Measurements from ENCODE around the gene ACTN2.

The ACTN2 gene

GRCh38 chr1:236785477-236785876 is 99.2 kb downstream of the ACTN2 start:
- no peak overlapping the region for H2BK5ac ChIP-seq (ENCODE audit: low read depth, low read length, poor library complexity, severe bottlenecking)
- H3K23ac ChIP-seq (ENCODE audit: low read length in 2 of 2): no peak overlapping the region
- H3K79me1 ChIP-seq (replicated peaks; ENCODE audit: low read length, poor library complexity, severe bottlenecking): no peaks in the 10 kb centered on the region
- H3K4me3 ChIP-seq (ENCODE audit: insufficient read depth in 1 of 2, low read depth in 1 of 2, low read length in 2 of 2): no peak overlapping the region
- H3K14ac ChIP-seq (ENCODE audit: low read length in 2 of 2): no peak overlapping the region
- H2AFZ ChIP-seq (ENCODE audit: low read depth, low read length): no peak overlapping the region
- WGBS: 60% methylated on average over 2 of the region's 2 CpGs
- no peak overlapping the region for H3K18ac ChIP-seq (ENCODE audit: low read depth in 1 of 2, low read length in 2 of 2)
- H4K8ac ChIP-seq (ENCODE audit: low read length): no peak overlapping the region
- H3K4ac ChIP-seq (ENCODE audit: low read depth in 1 of 2, low read length in 2 of 2): no peak overlapping the region
- H3K27ac ChIP-seq (ENCODE audit: low read length, poor library complexity, severe bottlenecking): no peak overlapping the region
- H2BK12ac ChIP-seq (ENCODE audit: low read length in 2 of 2): no peak overlapping the region
- H3K9ac ChIP-seq (ENCODE audit: low read length): no peak overlapping the region
- no peak overlapping the region for H3K4me2 ChIP-seq (ENCODE audit: low read length, poor library complexity, severe bottlenecking)
- H2AK5ac ChIP-seq (ENCODE audit: low read length, severe bottlenecking): no peak overlapping the region
- H4K91ac ChIP-seq (ENCODE audit: low read length): no peak overlapping the region
- H3K27me3 ChIP-seq (ENCODE audit: control insufficient read depth in 1 of 2, insufficient read depth in 1 of 2, low read length in 2 of 2): no peaks in the 10 kb centered on the region
- DNase-seq: no peak
- peaks cover 2% of the 10 kb centered on the region for H3K9me3 ChIP-seq (ENCODE audit: control insufficient read depth, low read length)
- no peak overlapping the region for H2BK120ac ChIP-seq (ENCODE audit: low read depth, low read length)
- H3K36me3 ChIP-seq (ENCODE audit: control insufficient read depth in 1 of 2, insufficient read depth in 2 of 2, low read depth in 1 of 2, low read length in 2 of 2): no peaks in the 10 kb centered on the region
- H3K4me1 ChIP-seq (ENCODE audit: control insufficient read depth, insufficient read depth, low read depth, low read length): no peaks in the 10 kb centered on the region
- H2BK15ac ChIP-seq (ENCODE audit: low read depth, poor library complexity, severe bottlenecking): no peak overlapping the region

- Histone ChIP-seq H2AK5ac (ENCODE audit: low read length, severe bottlenecking) (no peak overlapping the region), H3K4me2 (ENCODE audit: low read length, poor library complexity, severe bottlenecking) (no peak overlapping the region), H3K14ac (ENCODE audit: low read length in 2 of 2) (no peak overlapping the region), H2BK12ac (ENCODE audit: low read length in 2 of 2) (no peak overlapping the region), H2AFZ (ENCODE audit: low read depth, low read length) (no peak overlapping the region), H3K9me3 (ENCODE audit: control insufficient read depth, low read length) (no peaks in the 10 kb centered on the region), H3K18ac (ENCODE audit: low read depth in 1 of 2, low read length in 2 of 2) (no peak overlapping the region), H2BK5ac (ENCODE audit: low read depth, low read length, poor library complexity, severe bottlenecking) (no peak overlapping the region), H3K9ac (ENCODE audit: low read length) (no peak overlapping the region), H3K27ac (ENCODE audit: low read length, poor library complexity, severe bottlenecking) (no peak overlapping the region), H2BK120ac (ENCODE audit: low read depth, low read length) (no peak overlapping the region), H3K4me1 (ENCODE audit: control insufficient read depth, insufficient read depth, low read depth, low read length) (no peaks in the 10 kb centered on the region), H3K36me3 (ENCODE audit: control insufficient read depth in 1 of 2, insufficient read depth in 2 of 2, low read depth in 1 of 2, low read length in 2 of 2) (no peaks in the 10 kb centered on the region), H3K4ac (ENCODE audit: low read depth in 1 of 2, low read length in 2 of 2) (no peak overlapping the region), H3K27me3 (ENCODE audit: control insufficient read depth in 1 of 2, insufficient read depth in 1 of 2, low read length in 2 of 2) (no peaks in the 10 kb centered on the region), H4K8ac (ENCODE audit: low read length) (no peak overlapping the region), H4K91ac (ENCODE audit: low read length) (no peak overlapping the region), H3K79me1 (replicated peaks; ENCODE audit: low read length, poor library complexity, severe bottlenecking) (no peaks in the 10 kb centered on the region), H3K4me3 (ENCODE audit: insufficient read depth in 1 of 2, low read depth in 1 of 2, low read length in 2 of 2) (no peak overlapping the region), H2BK15ac (ENCODE audit: low read depth, poor library complexity, severe bottlenecking) (no peak overlapping the region), H3K23ac (ENCODE audit: low read length in 2 of 2) (no peak overlapping the region)
- 94% methylated on average over 13 of the region's 16 CpGs for WGBS
- DNase-seq: no peak
Observed at GRCh38 chr1:236786453-236786852, 100.2 kb downstream of the ACTN2 start.

- no peak overlapping the region for H3K23ac ChIP-seq (ENCODE audit: low read length in 2 of 2)
- no peak overlapping the region for H3K14ac ChIP-seq (ENCODE audit: low read length in 2 of 2)
- H2AK5ac ChIP-seq (ENCODE audit: low read length, severe bottlenecking): no peak overlapping the region
- H2BK120ac ChIP-seq (ENCODE audit: low read depth, low read length): no peak overlapping the region
- WGBS: 27% methylated on average over 10 of the region's 11 CpGs
- H3K18ac ChIP-seq (ENCODE audit: low read depth in 1 of 2, low read length in 2 of 2): peak overlapping the region in 1 of 2 experiments; percentile 7
- H3K27me3 ChIP-seq (ENCODE audit: control insufficient read depth in 1 of 2, insufficient read depth in 1 of 2, low read length in 2 of 2): peaks cover 0 to 4% of the 10 kb centered on the region in 2 experiments
- peak overlapping the region; percentile 45 for H4K8ac ChIP-seq (ENCODE audit: low read length)
- no peak for DNase-seq
- no peak overlapping the region for H2BK12ac ChIP-seq (ENCODE audit: low read length in 2 of 2)
- H4K91ac ChIP-seq (ENCODE audit: low read length): no peak overlapping the region
- H3K27ac ChIP-seq (ENCODE audit: low read length, poor library complexity, severe bottlenecking): peak overlapping the region; percentile 58
- no peaks in the 10 kb centered on the region for H3K4me1 ChIP-seq (ENCODE audit: control insufficient read depth, insufficient read depth, low read depth, low read length)
- H3K4me2 ChIP-seq (ENCODE audit: low read length, poor library complexity, severe bottlenecking): peak overlapping the region; percentile 24
- H2AFZ ChIP-seq (ENCODE audit: low read depth, low read length): peak overlapping the region; percentile 76
- no peak overlapping the region for H2BK15ac ChIP-seq (ENCODE audit: low read depth, poor library complexity, severe bottlenecking)
- H3K9ac ChIP-seq (ENCODE audit: low read length): peak overlapping the region; percentile 99
- H2BK5ac ChIP-seq (ENCODE audit: low read depth, low read length, poor library complexity, severe bottlenecking): no peak overlapping the region
- H3K4ac ChIP-seq (ENCODE audit: low read depth in 1 of 2, low read length in 2 of 2): no peak overlapping the region
- H3K9me3 ChIP-seq (ENCODE audit: control insufficient read depth, low read length): no peaks in the 10 kb centered on the region
- H3K79me1 ChIP-seq (replicated peaks; ENCODE audit: low read length, poor library complexity, severe bottlenecking): peaks cover 8% of the 10 kb centered on the region
- peak overlapping the region; percentile 26 to 100 for H3K4me3 ChIP-seq (ENCODE audit: insufficient read depth in 1 of 2, low read depth in 1 of 2, low read length in 2 of 2)
- H3K36me3 ChIP-seq (ENCODE audit: control insufficient read depth in 1 of 2, insufficient read depth in 2 of 2, low read depth in 1 of 2, low read length in 2 of 2): peaks cover 0 to 2% of the 10 kb centered on the region in 2 experiments
Observed at GRCh38 chr1:236794585-236795034, 108.3 kb downstream of the ACTN2 start.

- peak within 1 kb of the TSS; percentile 98 for H2AFZ ChIP-seq (ENCODE audit: low read depth, low read length)
- no peak within 1 kb of the TSS for H2BK5ac ChIP-seq (ENCODE audit: low read depth, low read length, poor library complexity, severe bottlenecking)
- H3K4me1 ChIP-seq (ENCODE audit: control insufficient read depth, insufficient read depth, low read depth, low read length): no peaks in the 10 kb centered on the region
- H3K9ac ChIP-seq (ENCODE audit: low read length): peak within 1 kb of the TSS; percentile 99
- H3K14ac ChIP-seq (ENCODE audit: low read length in 2 of 2): peak within 1 kb of the TSS in 1 of 2 experiments; percentile 80
- no peaks in the 10 kb centered on the region for H3K9me3 ChIP-seq (ENCODE audit: control insufficient read depth, low read length)
- peak within 1 kb of the TSS; percentile 58 for H3K27ac ChIP-seq (ENCODE audit: low read length, poor library complexity, severe bottlenecking)
- H2BK12ac ChIP-seq (ENCODE audit: low read length in 2 of 2): peak within 1 kb of the TSS; percentile 12 to 73
- peak within 1 kb of the TSS; percentile 21 for H2BK120ac ChIP-seq (ENCODE audit: low read depth, low read length)
- H3K18ac ChIP-seq (ENCODE audit: low read depth in 1 of 2, low read length in 2 of 2): peak within 1 kb of the TSS; percentile 73 to 99
- under 1% methylated on average over 61 of the region's 67 CpGs for WGBS
- H3K4me2 ChIP-seq (ENCODE audit: low read length, poor library complexity, severe bottlenecking): peak within 1 kb of the TSS; percentile 60
- DNase-seq: peak; percentile 98
- peak within 1 kb of the TSS; percentile 87 for H4K91ac ChIP-seq (ENCODE audit: low read length)
- H3K23ac ChIP-seq (ENCODE audit: low read length in 2 of 2): peak within 1 kb of the TSS in 1 of 2 experiments; percentile 9
- H2BK15ac ChIP-seq (ENCODE audit: low read depth, poor library complexity, severe bottlenecking): peak within 1 kb of the TSS; percentile 96
- H3K36me3 ChIP-seq (ENCODE audit: control insufficient read depth in 1 of 2, insufficient read depth in 2 of 2, low read depth in 1 of 2, low read length in 2 of 2): peaks cover under 1 to 2% of the 10 kb centered on the region in 2 experiments
- peak within 1 kb of the TSS; percentile 62 to 79 for H3K4ac ChIP-seq (ENCODE audit: low read depth in 1 of 2, low read length in 2 of 2)
- no peak within 1 kb of the TSS for H2AK5ac ChIP-seq (ENCODE audit: low read length, severe bottlenecking)
- peak within 1 kb of the TSS; percentile 94 for H4K8ac ChIP-seq (ENCODE audit: low read length)
- peaks cover 11% of the 10 kb centered on the region for H3K79me1 ChIP-seq (replicated peaks; ENCODE audit: low read length, poor library complexity, severe bottlenecking)
- peaks cover 0 to 4% of the 10 kb centered on the region in 2 experiments for H3K27me3 ChIP-seq (ENCODE audit: control insufficient read depth in 1 of 2, insufficient read depth in 1 of 2, low read length in 2 of 2)
- H3K4me3 ChIP-seq (ENCODE audit: insufficient read depth in 1 of 2, low read depth in 1 of 2, low read length in 2 of 2): peak within 1 kb of the TSS; percentile 85 to 100
Observed at GRCh38 chr1:236795035-236795756, 108.9 kb downstream of the ACTN2 start, which contains the start of gene MTR. TSS of gene MTR (plus strand) at chr1:236795292. CDS start at chr1:236795704, 412 bp downstream.

All from mesenchymal stem cell (in vitro differentiated cells and primary cell).